Smooth muscle cell (in vitro differentiated cells): ENCODE measurements around the gene CAP2. TPM values are rescaled to one million over a fixed set of nuclear protein-coding genes. Genes with fewer than 3 reads are reported as not detected.

Experiments used
- DNase-seq: peaks from one replicate; lab custom pipeline; 2025; ENCODE audit not compliant: unreplicated experiment; lab: John Stamatoyannopoulos, UW
- H2AFZ ChIP-seq: fragments of 200-600 bp; sonication (generic); 2 replicates; pipeline ENCODE4 v1.6.0; 2016; ENCODE audit warnings: antibody characterized with exemption, low read depth, mild to moderate bottlenecking
- H3F3A ChIP-seq: fragments of 200-600 bp; sonication (generic); 2 replicates; pipeline ENCODE4 v1.6.0; 2017; ENCODE audit warnings: antibody characterized with exemption, low read depth
- H3K27ac ChIP-seq: fragments of 200-600 bp; sonication (generic); 2 replicates; pipeline ENCODE4 v1.5.1; 2016; ENCODE audit warnings: low read depth, mild to moderate bottlenecking
- H3K27me3 ChIP-seq: fragments of 200-600 bp; sonication (generic); 2 replicates; pipeline ENCODE4 v1.6.1; 2016; ENCODE audit warnings: low read depth, mild to moderate bottlenecking
- H3K36me3 ChIP-seq: fragments of 200-600 bp; sonication (generic); 2 replicates; pipeline ENCODE4 v1.5.1; 2016; ENCODE audit warnings: low read depth
- H3K4me1 ChIP-seq: fragments of 200-600 bp; sonication (generic); 2 replicates; pipeline ENCODE4 v1.5.1; 2016; ENCODE audit warnings: low read depth
- H3K4me2 ChIP-seq: fragments of 200-600 bp; sonication (generic); 2 replicates; pipeline ENCODE4 v1.6.0; 2016; ENCODE audit warnings: mild to moderate bottlenecking
- H3K4me3 ChIP-seq: fragments of 200-600 bp; sonication (generic); 2 replicates; pipeline ENCODE4 v1.5.1; 2016; ENCODE audit warnings: mild to moderate bottlenecking
- H3K79me2 ChIP-seq: fragments of 200-600 bp; sonication (generic); 2 replicates; pipeline ENCODE4 v1.6.0; 2016; ENCODE audit warnings: low read depth, mild to moderate bottlenecking
- H3K9ac ChIP-seq: fragments of 200-600 bp; sonication (generic); 2 replicates; pipeline ENCODE4 v1.6.0; 2016; ENCODE audit warnings: low read depth
- H3K9me3 ChIP-seq: fragments of 200-600 bp; sonication (generic); replicated peaks from 2 replicates; pipeline ENCODE4 v1.5.1; 2016; ENCODE audit warnings: low read depth
- H4K20me1 ChIP-seq: fragments of 200-600 bp; sonication (generic); 2 replicates; pipeline ENCODE4 v1.6.0; 2016; ENCODE audit warnings: low read depth
- CTCF ChIP-seq: fragments of 200-600 bp; sonication (generic); IDR thresholded peaks from 2 replicates; pipeline ENCODE4 v1.5.1; 2017; ENCODE audit warnings: borderline replicate concordance, mild to moderate bottlenecking, antibody characterized with exemption; ENCODE audit not compliant: insufficient read depth, poor library complexity, severe bottlenecking
- WGBS: methylation state at CpG from one replicate; pipeline ENCODE4 v1.1.7; 2016; ENCODE audit warnings: low lambda C conversion rate; 5-methylcytosine and 5-hydroxymethylcytosine counted together
- polyA plus RNA-seq: library from polyadenylated mRNA; unstranded; fragments of >200 nt; fragmentation: Nextera tagmentation; extraction: Ambion mirVana; gene quantifications from 2 replicates; pipeline ENCODE4 v1.2.1, GENCODE V29; 2016
- total RNA-seq: library from RNA; depleted of rRNA; stranded (reverse); fragments of >200 nt; gene quantifications from 2 replicates; pipeline ENCODE4 v1.2.3, GENCODE V29; 2014

Gene CAP2
- total and polyA plus RNA-seq, 2 experiments from 2014 or later, result 19.0 to 27.7 TPM

- peak overlapping the region; percentile 1 for H3K27ac ChIP-seq
- no peak overlapping the region for H3K4me2 ChIP-seq
- no peak overlapping the region for H2AFZ ChIP-seq
- H3K79me2 ChIP-seq, result no peaks in the 10 kb centered on the region
- H3K4me3 ChIP-seq, result no peak overlapping the region
- no peaks in the 10 kb centered on the region for H3F3A ChIP-seq
- no peaks in the 10 kb centered on the region for H3K4me1 ChIP-seq
- TF ChIP-seq CTCF, result no peak
- H3K9me3 ChIP-seq, result no peaks in the 10 kb centered on the region
- H3K36me3 ChIP-seq, result no peaks in the 10 kb centered on the region
- no peak for DNase-seq
- H3K9ac ChIP-seq, result no peak overlapping the region
- no peaks in the 10 kb centered on the region for H4K20me1 ChIP-seq
- 53% methylated on average over 7 of the region's 7 CpGs for WGBS
- H3K27me3 ChIP-seq, result no peaks in the 10 kb centered on the region
Measured at GRCh38 chr6:17478223-17478907, 85.0 kb downstream of the CAP2 start.

- DNase-seq, result no peak
- no peaks in the 10 kb centered on the region for H3K9me3 ChIP-seq
- H3K27me3 ChIP-seq, result no peaks in the 10 kb centered on the region
- no peaks in the 10 kb centered on the region for H3F3A ChIP-seq
- no peak for TF ChIP-seq CTCF
- H2AFZ ChIP-seq, result no peak overlapping the region
- H3K36me3 ChIP-seq, result no peaks in the 10 kb centered on the region
- WGBS, result 95% methylated on average over 7 of the region's 7 CpGs
- no peak overlapping the region for H3K27ac ChIP-seq
- H3K9ac ChIP-seq, result no peak overlapping the region
- no peak overlapping the region for H3K4me3 ChIP-seq
- no peaks in the 10 kb centered on the region for H4K20me1 ChIP-seq
- H3K79me2 ChIP-seq, result no peaks in the 10 kb centered on the region
- H3K4me1 ChIP-seq, result no peaks in the 10 kb centered on the region
- H3K4me2 ChIP-seq, result no peak overlapping the region
Measured at GRCh38 chr6:17478946-17479345, 85.6 kb downstream of the CAP2 start.

GRCh38 chr6:17480476-17480875 lies 87.1 kb downstream of the CAP2 start:
- H3K4me2 ChIP-seq, result no peak overlapping the region
- no peak overlapping the region for H2AFZ ChIP-seq
- TF ChIP-seq CTCF, result no peak
- no peaks in the 10 kb centered on the region for H3K4me1 ChIP-seq
- H3K27ac ChIP-seq, result no peak overlapping the region
- H3K9ac ChIP-seq, result no peak overlapping the region
- H3F3A ChIP-seq, result no peaks in the 10 kb centered on the region
- no peak overlapping the region for H3K4me3 ChIP-seq
- H4K20me1 ChIP-seq, result no peaks in the 10 kb centered on the region
- no peaks in the 10 kb centered on the region for H3K36me3 ChIP-seq
- no peaks in the 10 kb centered on the region for H3K9me3 ChIP-seq
- H3K27me3 ChIP-seq, result no peaks in the 10 kb centered on the region
- H3K79me2 ChIP-seq, result no peaks in the 10 kb centered on the region
- 100% methylated on average over 4 of the region's 4 CpGs for WGBS
- DNase-seq, result no peak

- H3K9me3 ChIP-seq, result no peaks in the 10 kb centered on the region
- no peaks in the 10 kb centered on the region for H3K36me3 ChIP-seq
- DNase-seq, result no peak
- no peaks in the 10 kb centered on the region for H3F3A ChIP-seq
- H3K4me3 ChIP-seq, result no peak overlapping the region
- TF ChIP-seq CTCF, result no peak
- H4K20me1 ChIP-seq, result no peaks in the 10 kb centered on the region
- no peaks in the 10 kb centered on the region for H3K27me3 ChIP-seq
- H3K9ac ChIP-seq, result no peak overlapping the region
- no peak overlapping the region for H2AFZ ChIP-seq
- H3K27ac ChIP-seq, result no peak overlapping the region
- H3K79me2 ChIP-seq, result no peaks in the 10 kb centered on the region
- no peak overlapping the region for H3K4me2 ChIP-seq
- 98% methylated on average over 7 of the region's 7 CpGs for WGBS
- H3K4me1 ChIP-seq, result no peaks in the 10 kb centered on the region
Measured at GRCh38 chr6:17482711-17483110, 89.3 kb downstream of the CAP2 start.
